ENCODE data around the gene SEMA3F.

DNA sequence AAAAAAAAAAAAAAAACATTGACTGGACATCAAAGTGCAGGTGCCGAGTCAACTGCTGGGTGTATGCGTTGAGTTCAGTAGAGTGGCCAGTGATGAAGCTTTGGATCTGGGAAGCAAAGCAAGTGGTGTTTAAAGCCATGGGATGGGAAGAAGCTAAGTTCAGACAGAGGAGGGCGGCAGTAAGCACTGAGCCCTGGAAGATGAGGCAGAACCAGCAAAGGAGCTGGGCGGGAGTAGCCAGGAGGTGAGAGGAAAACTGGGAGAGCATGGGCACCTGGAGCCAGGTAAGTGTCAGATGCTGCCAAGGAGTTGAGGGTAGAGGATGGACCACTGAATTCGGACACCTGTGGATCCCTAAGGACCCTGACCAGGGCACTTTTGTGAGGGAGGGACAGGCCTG lies 69.5 kb downstream of the SEMA3F start:
- TF ChIP-seq POLR2A (IDR thresholded peaks at IDR 0.05; ENCODE audit: low read depth) (no peak), EP300 (IDR thresholded peaks at IDR 0.05) (no peak), POLR2AphosphoS5 (IDR thresholded peaks at IDR 0.05) (no peak)
- TF ChIP-seq, protein P1, sequence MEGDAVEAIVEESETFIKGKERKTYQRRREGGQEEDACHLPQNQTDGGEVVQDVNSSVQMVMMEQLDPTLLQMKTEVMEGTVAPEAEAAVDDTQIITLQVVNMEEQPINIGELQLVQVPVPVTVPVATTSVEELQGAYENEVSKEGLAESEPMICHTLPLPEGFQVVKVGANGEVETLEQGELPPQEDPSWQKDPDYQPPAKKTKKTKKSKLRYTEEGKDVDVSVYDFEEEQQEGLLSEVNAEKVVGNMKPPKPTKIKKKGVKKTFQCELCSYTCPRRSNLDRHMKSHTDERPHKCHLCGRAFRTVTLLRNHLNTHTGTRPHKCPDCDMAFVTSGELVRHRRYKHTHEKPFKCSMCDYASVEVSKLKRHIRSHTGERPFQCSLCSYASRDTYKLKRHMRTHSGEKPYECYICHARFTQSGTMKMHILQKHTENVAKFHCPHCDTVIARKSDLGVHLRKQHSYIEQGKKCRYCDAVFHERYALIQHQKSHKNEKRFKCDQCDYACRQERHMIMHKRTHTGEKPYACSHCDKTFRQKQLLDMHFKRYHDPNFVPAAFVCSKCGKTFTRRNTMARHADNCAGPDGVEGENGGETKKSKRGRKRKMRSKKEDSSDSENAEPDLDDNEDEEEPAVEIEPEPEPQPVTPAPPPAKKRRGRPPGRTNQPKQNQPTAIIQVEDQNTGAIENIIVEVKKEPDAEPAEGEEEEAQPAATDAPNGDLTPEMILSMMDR (IDR thresholded peaks at IDR 0.05) = no peak
